ENCODE results near the gene OR4D11.
"Not testable (repeated sequence)": the region's sequence is repeated elsewhere in the genome, so short reads cannot be mapped to it uniquely, and the experiment has no call there.

Gene OR4D11

GRCh38 chr11:59503276-59503675, at the start of gene OR4D11:
Gene OR4D11, plus strand, starts transcription at chr11:59503576. Its CDS starts 0 bp downstream, at chr11:59503576.
- no peak for DNase-seq

- DNase-seq = no peak
These were observed 46.7 kb upstream of the OR4D11 start, which contains the start of gene OR4D6 for GRCh38 chr11:59456661-59457060. Gene OR4D6, plus strand, starts transcription at chr11:59456961. Its CDS starts 0 bp downstream, at chr11:59456961.

- DNase-seq = no peak
These were observed 43.5 kb upstream of the OR4D11 start for GRCh38 chr11:59459916-59460315.

GRCh38 chr11:59463190-59463641, 40.2 kb upstream of the OR4D11 start:
- no peak for DNase-seq

- DNase-seq = no peak
These were observed 30.4 kb upstream of the OR4D11 start, which contains the start of gene OR4D10 for GRCh38 chr11:59473015-59473414. Gene OR4D10, plus strand, starts transcription at chr11:59473315. Its CDS starts 4,115 bp downstream, at chr11:59477430.

- DNase-seq = no peak
These were observed 28.2 kb upstream of the OR4D11 start for GRCh38 chr11:59475176-59475575.

- DNase-seq = no peak
These were observed 23.5 kb upstream of the OR4D11 start for GRCh38 chr11:59479906-59480305.

GRCh38 chr11:59480359-59480758, 23.0 kb upstream of the OR4D11 start:
- no peak for DNase-seq

- DNase-seq = no peak
These were observed 1.4 kb upstream of the OR4D11 start for GRCh38 chr11:59501931-59502330.

GRCh38 chr11:59510941-59511589, 7.7 kb downstream of the OR4D11 start, which contains the start of gene OR4D9:
Gene OR4D9, plus strand, starts transcription at chr11:59511539. Its CDS starts 3,374 bp downstream, at chr11:59514913.
- peak; percentile 18 for DNase-seq

GRCh38 chr11:59511675-59512074, 8.3 kb downstream of the OR4D11 start:
- DNase-seq = no peak

- DNase-seq = not testable (repeated sequence)
These were observed 16.8 kb downstream of the OR4D11 start for GRCh38 chr11:59520139-59520538.

GRCh38 chr11:59520741-59521140, 17.4 kb downstream of the OR4D11 start:
- no peak for DNase-seq

- DNase-seq = no peak
These were observed 20.2 kb downstream of the OR4D11 start for GRCh38 chr11:59523541-59523940.

- DNase-seq = no peak
These were observed 25.3 kb downstream of the OR4D11 start for GRCh38 chr11:59528711-59529110.

GRCh38 chr11:59532620-59533019, 29.2 kb downstream of the OR4D11 start:
- no peak for DNase-seq

- no peak for DNase-seq
These were observed 31.3 kb downstream of the OR4D11 start for GRCh38 chr11:59534676-59535075.

- no peak for DNase-seq
These were observed 38.9 kb downstream of the OR4D11 start for GRCh38 chr11:59542142-59542810.

GRCh38 chr11:59543713-59544112, 40.3 kb downstream of the OR4D11 start:
- DNase-seq = not testable (repeated sequence)

GRCh38 chr11:59544869-59545178, 41.4 kb downstream of the OR4D11 start:
- DNase-seq = no peak

- DNase-seq = no peak
These were observed 42.0 kb downstream of the OR4D11 start for GRCh38 chr11:59545179-59546020.

GRCh38 chr11:59547605-59548308, 44.4 kb downstream of the OR4D11 start:
- not testable (repeated sequence) for DNase-seq

- no peak for DNase-seq
These were observed 44.9 kb downstream of the OR4D11 start for GRCh38 chr11:59548309-59548656.

Measured in DMS153 (cell line).